Inferior parietal cortex (tissue), 1 donor: ENCODE results near the gene GLI2.

Source experiments
- DNase-seq: peaks from one replicate; pipeline ENCODE4 v3.0.0-alpha.2; 2016; ENCODE audit errors: extremely low spot score

GLI2 gene

GRCh38 chr2:120712180-120712681 lies 23.4 kb upstream of the GLI2 start:
- DNase-seq, result no peak

- DNase-seq, result no peak
Measured at GRCh38 chr2:120715353-120715752, 20.3 kb upstream of the GLI2 start.

- no peak for DNase-seq
Measured at GRCh38 chr2:120715941-120716340, 19.7 kb upstream of the GLI2 start.

- no peak for DNase-seq
Measured at GRCh38 chr2:120716641-120717585, 18.8 kb upstream of the GLI2 start.

- no peak for DNase-seq
Measured at GRCh38 chr2:120719491-120719890, 16.2 kb upstream of the GLI2 start.

- no peak for DNase-seq
Measured at GRCh38 chr2:120720231-120720630, 15.4 kb upstream of the GLI2 start.

- DNase-seq, result no peak
Measured at GRCh38 chr2:120720746-120721375, 14.8 kb upstream of the GLI2 start.

- DNase-seq, result no peak
Measured at GRCh38 chr2:120722246-120722567, 13.5 kb upstream of the GLI2 start.

GRCh38 chr2:120722568-120723421 lies 12.9 kb upstream of the GLI2 start:
- no peak for DNase-seq

- no peak for DNase-seq
Measured at GRCh38 chr2:120726245-120726644, 9.4 kb upstream of the GLI2 start.

GRCh38 chr2:120729406-120730399 lies 6.0 kb upstream of the GLI2 start:
- no peak for DNase-seq

GRCh38 chr2:120731175-120731574 lies 4.5 kb upstream of the GLI2 start:
- DNase-seq, result no peak

GRCh38 chr2:120732506-120733237 lies 3.0 kb upstream of the GLI2 start:
- no peak for DNase-seq

- no peak for DNase-seq
Measured at GRCh38 chr2:120733238-120733932, 2.3 kb upstream of the GLI2 start.

- no peak for DNase-seq
Measured at GRCh38 chr2:120734930-120735651, 577 bp upstream of the GLI2 start.

- DNase-seq, result no peak
Measured at GRCh38 chr2:120736202-120736623, 545 bp downstream of the GLI2 start.

- no peak for DNase-seq
Measured at GRCh38 chr2:120736624-120737339, 1.1 kb downstream of the GLI2 start.
